Measurements from ENCODE around the gene KCTD21. TPM values are rescaled to one million over a fixed set of nuclear protein-coding genes. Genes with fewer than 3 reads are reported as not detected.

KCTD21 gene
- total and polyA plus RNA-seq, 10 of the 15 experiments (the other 5 are each of a cell fraction or from before 2014, with no cell fraction given) = 0.63 to 5.4 (median 3.6) TPM

- RAD21 ChIA-PET (ENCODE audit: unreplicated experiment) = interaction anchor here (0.7 kb wide), 1 partner anchor 240 kb away, joined by 3 read pairs; no protein-coding TSS in a partner anchor
- no peak overlapping the region for H3K27ac ChIP-seq (ENCODE audit: control insufficient read depth, insufficient read depth)
- CTCF ChIA-PET = interaction anchor here (0.7 kb wide), 1 partner anchor 10 kb away, joined by 3 read pairs; no protein-coding TSS in a partner anchor
Observed at GRCh38 chr11:78127403-78127802, 61.0 kb downstream of the KCTD21 start.

More at GRCh38 chr11:78127403-78127802, 61.0 kb downstream of the KCTD21 start:
- WGBS (ENCODE audit: insufficient coverage, insufficient replicate concordance, low lambda C conversion rate, missing lambda C conversion rate) = 92% methylated on average over 2 of the region's 3 CpGs
- ATAC-seq (no peak), DNase-seq (ENCODE audit: low read depth, low spot score) (no peak), FAIRE-seq (no peak)
- Histone ChIP-seq H3K9me3 (replicated peaks; ENCODE audit: control insufficient read depth, insufficient read depth, low read length) (no peaks in the 10 kb centered on the region), H3K27me3 (replicated peaks in 1 of 2; ENCODE audit: control insufficient read depth in 2 of 2, insufficient read depth in 2 of 2, low read length in 1 of 2) (no peaks in the 10 kb centered on the region), H2AFZ (ENCODE audit: control insufficient read depth, low read depth, low read length) (no peak overlapping the region), H3K9ac (ENCODE audit: control insufficient read depth, insufficient read depth, low read length) (no peak overlapping the region), H3K36me3 (ENCODE audit: control insufficient read depth in 2 of 2, insufficient read depth in 2 of 2, low read length in 1 of 2) (no peaks in the 10 kb centered on the region; a peak in 1 of 4 replicates), H3K4me3 (no peak overlapping the region), H4K20me1 (ENCODE audit: control insufficient read depth, insufficient read depth) (no peaks in the 10 kb centered on the region), H3K4me1 (ENCODE audit: control insufficient read depth, insufficient read depth, low read length) (no peaks in the 10 kb centered on the region), H3K79me2 (ENCODE audit: control insufficient read depth, insufficient read depth, low read length) (no peaks in the 10 kb centered on the region), H3K4me2 (ENCODE audit: control insufficient read depth, insufficient read depth) (no peak overlapping the region)
- ChIA-PET SMC1A (ENCODE audit: uncharacterized antibody, unreplicated experiment) (interaction anchor here (0.6 kb wide), 1 partner anchor 256 kb away, joined by 3 read pairs; no protein-coding TSS in a partner anchor), POLR2A (no interaction called here)
- BruUV-seq (replicated peaks) = no TSS peak
- intact Hi-C loops (cut with micrococcal nuclease; ENCODE audit: unreplicated experiment) = no loop called here
- TF ChIP-seq RCOR1 (conservative IDR thresholded peaks at IDR 0.05; ENCODE audit: low read depth, low read length) = no peak
- no peak for TF ChIP-seq BACH1 (IDR thresholded peaks at IDR 0.05; ENCODE audit: borderline replicate concordance)
- TF ChIP-seq RUNX3 (IDR thresholded peaks at IDR 0.05; ENCODE audit: low read length) = no peak
- TF ChIP-seq ZSCAN29 (IDR thresholded peaks at IDR 0.05) = no peak
- TF ChIP-seq, protein P1, sequence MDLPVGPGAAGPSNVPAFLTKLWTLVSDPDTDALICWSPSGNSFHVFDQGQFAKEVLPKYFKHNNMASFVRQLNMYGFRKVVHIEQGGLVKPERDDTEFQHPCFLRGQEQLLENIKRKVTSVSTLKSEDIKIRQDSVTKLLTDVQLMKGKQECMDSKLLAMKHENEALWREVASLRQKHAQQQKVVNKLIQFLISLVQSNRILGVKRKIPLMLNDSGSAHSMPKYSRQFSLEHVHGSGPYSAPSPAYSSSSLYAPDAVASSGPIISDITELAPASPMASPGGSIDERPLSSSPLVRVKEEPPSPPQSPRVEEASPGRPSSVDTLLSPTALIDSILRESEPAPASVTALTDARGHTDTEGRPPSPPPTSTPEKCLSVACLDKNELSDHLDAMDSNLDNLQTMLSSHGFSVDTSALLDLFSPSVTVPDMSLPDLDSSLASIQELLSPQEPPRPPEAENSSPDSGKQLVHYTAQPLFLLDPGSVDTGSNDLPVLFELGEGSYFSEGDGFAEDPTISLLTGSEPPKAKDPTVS (IDR thresholded peaks at IDR 0.05; ENCODE audit: low read depth, low read length) = no peak
- no peak for TF ChIP-seq TBL1XR1 (IDR thresholded peaks at IDR 0.05; ENCODE audit: low read depth, low read length)
- TF ChIP-seq FOS (IDR thresholded peaks at IDR 0.05; ENCODE audit: borderline replicate concordance, extremely low read depth, insufficient read length) = no peak
- TF ChIP-seq CHD2 (IDR thresholded peaks at IDR 0.05; ENCODE audit: borderline replicate concordance, low read depth, low read length) = no peak
- no peak for TF ChIP-seq ZNF24 (IDR thresholded peaks at IDR 0.05)
- TF ChIP-seq, protein P2, sequence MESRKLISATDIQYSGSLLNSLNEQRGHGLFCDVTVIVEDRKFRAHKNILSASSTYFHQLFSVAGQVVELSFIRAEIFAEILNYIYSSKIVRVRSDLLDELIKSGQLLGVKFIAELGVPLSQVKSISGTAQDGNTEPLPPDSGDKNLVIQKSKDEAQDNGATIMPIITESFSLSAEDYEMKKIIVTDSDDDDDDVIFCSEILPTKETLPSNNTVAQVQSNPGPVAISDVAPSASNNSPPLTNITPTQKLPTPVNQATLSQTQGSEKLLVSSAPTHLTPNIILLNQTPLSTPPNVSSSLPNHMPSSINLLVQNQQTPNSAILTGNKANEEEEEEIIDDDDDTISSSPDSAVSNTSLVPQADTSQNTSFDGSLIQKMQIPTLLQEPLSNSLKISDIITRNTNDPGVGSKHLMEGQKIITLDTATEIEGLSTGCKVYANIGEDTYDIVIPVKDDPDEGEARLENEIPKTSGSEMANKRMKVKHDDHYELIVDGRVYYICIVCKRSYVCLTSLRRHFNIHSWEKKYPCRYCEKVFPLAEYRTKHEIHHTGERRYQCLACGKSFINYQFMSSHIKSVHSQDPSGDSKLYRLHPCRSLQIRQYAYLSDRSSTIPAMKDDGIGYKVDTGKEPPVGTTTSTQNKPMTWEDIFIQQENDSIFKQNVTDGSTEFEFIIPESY (IDR thresholded peaks at IDR 0.05) = no peak
- TF ChIP-seq SRF (IDR thresholded peaks at IDR 0.05; ENCODE audit: low read depth in 2 of 2, low read length in 2 of 2) = no peak
- no peak for TF ChIP-seq CHD1 (IDR thresholded peaks at IDR 0.05; ENCODE audit: low read depth, low read length)
- in situ Hi-C loops (cut with MboI) = no loop called here

Small RNA genes lying within 50 kb of the gene (small RNA-seq; reads per million reads assigned to genes)
- gene RNU6-126P = not detected

Other genes starting within 250 kb of the KCTD21 start
- gene INTS4, start 194.0 kb downstream of the KCTD21 start, total RNA-seq (2014; rRNA removed) = 47.7 and 50.5 TPM in 2 replicates
- gene INTS4, start 194.0 kb downstream of the KCTD21 start, total RNA-seq (2014; rRNA removed; fragmentation: Illumina TruSeq; extraction: Trizol) = 40.2 and 44.4 TPM in 2 replicates
- gene INTS4, start 194.0 kb downstream of the KCTD21 start, total RNA-seq (2021) = 36.6 and 39.4 TPM in 2 replicates
- gene INTS4, start 194.0 kb downstream of the KCTD21 start, polyA plus RNA-seq (2011; rRNA removed) = 48.1 and 49.5 TPM in 2 replicates
- gene INTS4, start 194.0 kb downstream of the KCTD21 start, polyA plus RNA-seq (2014; fragmentation: Illumina TruSeq; extraction: Trizol) = 38.6 and 42.1 TPM in 2 replicates
- gene INTS4, start 194.0 kb downstream of the KCTD21 start, polyA plus RNA-seq (2014; fragmentation: Nextera tagmentation; extraction: Ambion mirVana) = 10 to 100 TPM; 20.2 to 24.3 TPM
- 39.4 and 39.9 TPM in 2 replicates for gene INTS4, start 194.0 kb downstream of the KCTD21 start, polyA plus RNA-seq (2014; rRNA removed)
- 10 to 100 TPM; 40.1 to 41.1 TPM for gene INTS4, start 194.0 kb downstream of the KCTD21 start, polyA plus RNA-seq (2016; fragmentation: Nextera tagmentation; extraction: Ambion mirVana)
- gene KCTD14, start 165.3 kb downstream of the KCTD21 start, total RNA-seq (2014; rRNA removed) = 0.51 and 0.54 TPM in 2 replicates
- gene KCTD14, start 165.3 kb downstream of the KCTD21 start, total RNA-seq (2014; rRNA removed; fragmentation: Illumina TruSeq; extraction: Trizol) = 0.41 and 0.45 TPM in 2 replicates
- gene KCTD14, start 165.3 kb downstream of the KCTD21 start, total RNA-seq (2021) = 0.38 and 0.43 TPM in 2 replicates
- gene KCTD14, start 165.3 kb downstream of the KCTD21 start, polyA plus RNA-seq (2011; rRNA removed) = 0.04 and 0.19 TPM in 2 replicates
- 0.63 and 0.74 TPM in 2 replicates for gene KCTD14, start 165.3 kb downstream of the KCTD21 start, polyA plus RNA-seq (2014; fragmentation: Illumina TruSeq; extraction: Trizol)
- gene KCTD14, start 165.3 kb downstream of the KCTD21 start, polyA plus RNA-seq (2014; fragmentation: Nextera tagmentation; extraction: Ambion mirVana) = under 1 TPM; 0.11 to 0.42 TPM
- 0.53 and 0.59 TPM in 2 replicates for gene KCTD14, start 165.3 kb downstream of the KCTD21 start, polyA plus RNA-seq (2014; rRNA removed)
- under 1 TPM; 0.54 TPM for gene KCTD14, start 165.3 kb downstream of the KCTD21 start, polyA plus RNA-seq (2016; fragmentation: Nextera tagmentation; extraction: Ambion mirVana)
- not detected in 2 replicates for gene THRSP, start 124.8 kb downstream of the KCTD21 start, total RNA-seq (2014; rRNA removed)
- not detected in 2 replicates for gene THRSP, start 124.8 kb downstream of the KCTD21 start, total RNA-seq (2014; rRNA removed; fragmentation: Illumina TruSeq; extraction: Trizol)
- not detected in 2 replicates for gene THRSP, start 124.8 kb downstream of the KCTD21 start, total RNA-seq (2021)
- not detected in 2 replicates for gene THRSP, start 124.8 kb downstream of the KCTD21 start, polyA plus RNA-seq (2011; rRNA removed)
- not detected in 2 replicates for gene THRSP, start 124.8 kb downstream of the KCTD21 start, polyA plus RNA-seq (2014; fragmentation: Illumina TruSeq; extraction: Trizol)
- gene THRSP, start 124.8 kb downstream of the KCTD21 start, polyA plus RNA-seq (2014; fragmentation: Nextera tagmentation; extraction: Ambion mirVana) = not detected
- gene THRSP, start 124.8 kb downstream of the KCTD21 start, polyA plus RNA-seq (2014; rRNA removed) = not detected in 2 replicates
- gene THRSP, start 124.8 kb downstream of the KCTD21 start, polyA plus RNA-seq (2016; fragmentation: Nextera tagmentation; extraction: Ambion mirVana) = under 1 TPM in 1 of 2 experiments, not detected in 1; 0.18 TPM
- gene NDUFC2, start 108.8 kb downstream of the KCTD21 start, total RNA-seq (2014; rRNA removed) = 145 and 167 TPM in 2 replicates
- 134 and 145 TPM in 2 replicates for gene NDUFC2, start 108.8 kb downstream of the KCTD21 start, total RNA-seq (2014; rRNA removed; fragmentation: Illumina TruSeq; extraction: Trizol)
- gene NDUFC2, start 108.8 kb downstream of the KCTD21 start, total RNA-seq (2021) = 185 and 187 TPM in 2 replicates
- gene NDUFC2, start 108.8 kb downstream of the KCTD21 start, polyA plus RNA-seq (2011; rRNA removed) = 120 and 153 TPM in 2 replicates
- gene NDUFC2, start 108.8 kb downstream of the KCTD21 start, polyA plus RNA-seq (2014; fragmentation: Illumina TruSeq; extraction: Trizol) = 13.1 and 103 TPM in 2 replicates
- 100 to 1,000 TPM; 483 to 529 TPM for gene NDUFC2, start 108.8 kb downstream of the KCTD21 start, polyA plus RNA-seq (2014; fragmentation: Nextera tagmentation; extraction: Ambion mirVana)
- gene NDUFC2, start 108.8 kb downstream of the KCTD21 start, polyA plus RNA-seq (2014; rRNA removed) = 178 and 198 TPM in 2 replicates
- gene NDUFC2, start 108.8 kb downstream of the KCTD21 start, polyA plus RNA-seq (2016; fragmentation: Nextera tagmentation; extraction: Ambion mirVana) = 100 to 1,000 TPM; 409 to 466 TPM
- 56.9 and 75.9 TPM in 2 replicates for gene ALG8, start 49.0 kb downstream of the KCTD21 start, total RNA-seq (2014; rRNA removed)
- gene ALG8, start 49.0 kb downstream of the KCTD21 start, total RNA-seq (2014; rRNA removed; fragmentation: Illumina TruSeq; extraction: Trizol) = 66.1 and 66.9 TPM in 2 replicates
- 48.4 and 50.6 TPM in 2 replicates for gene ALG8, start 49.0 kb downstream of the KCTD21 start, total RNA-seq (2021)
- 59.9 and 75.6 TPM in 2 replicates for gene ALG8, start 49.0 kb downstream of the KCTD21 start, polyA plus RNA-seq (2011; rRNA removed)
- gene ALG8, start 49.0 kb downstream of the KCTD21 start, polyA plus RNA-seq (2014; fragmentation: Illumina TruSeq; extraction: Trizol) = 69.8 and 74.8 TPM in 2 replicates
- 100 to 1,000 TPM in 1 of 2 experiments, 10 to 100 TPM in 1; 79.1 to 105 TPM for gene ALG8, start 49.0 kb downstream of the KCTD21 start, polyA plus RNA-seq (2014; fragmentation: Nextera tagmentation; extraction: Ambion mirVana)
- gene ALG8, start 49.0 kb downstream of the KCTD21 start, polyA plus RNA-seq (2014; rRNA removed) = 45.7 TPM in 2 replicates
- 10 to 100 TPM; 88.1 to 88.6 TPM for gene ALG8, start 49.0 kb downstream of the KCTD21 start, polyA plus RNA-seq (2016; fragmentation: Nextera tagmentation; extraction: Ambion mirVana)
- 2.9 and 3.9 TPM in 2 replicates for gene USP35, start 293 bp upstream of the KCTD21 start, total RNA-seq (2014; rRNA removed)
- gene USP35, start 293 bp upstream of the KCTD21 start, total RNA-seq (2014; rRNA removed; fragmentation: Illumina TruSeq; extraction: Trizol) = 2.3 and 3.1 TPM in 2 replicates
- gene USP35, start 293 bp upstream of the KCTD21 start, total RNA-seq (2021) = 5.6 and 6.4 TPM in 2 replicates
- 2.7 and 3.4 TPM in 2 replicates for gene USP35, start 293 bp upstream of the KCTD21 start, polyA plus RNA-seq (2011; rRNA removed)
- 1.7 and 2.5 TPM in 2 replicates for gene USP35, start 293 bp upstream of the KCTD21 start, polyA plus RNA-seq (2014; fragmentation: Illumina TruSeq; extraction: Trizol)
- gene USP35, start 293 bp upstream of the KCTD21 start, polyA plus RNA-seq (2014; fragmentation: Nextera tagmentation; extraction: Ambion mirVana) = under 1 TPM in 1 of 2 experiments, not detected in 1; 0.13 TPM
- gene USP35, start 293 bp upstream of the KCTD21 start, polyA plus RNA-seq (2014; rRNA removed) = 5.3 and 5.5 TPM in 2 replicates
- gene USP35, start 293 bp upstream of the KCTD21 start, polyA plus RNA-seq (2016; fragmentation: Nextera tagmentation; extraction: Ambion mirVana) = under 1 TPM; 0.28 to 0.68 TPM
- 4.8 and 5.7 TPM in 2 replicates for gene GAB2, start 229.2 kb upstream of the KCTD21 start, total RNA-seq (2014; rRNA removed)
- gene GAB2, start 229.2 kb upstream of the KCTD21 start, total RNA-seq (2014; rRNA removed; fragmentation: Illumina TruSeq; extraction: Trizol) = 5.7 and 6.4 TPM in 2 replicates
- 12.0 and 12.6 TPM in 2 replicates for gene GAB2, start 229.2 kb upstream of the KCTD21 start, total RNA-seq (2021)
- 0.24 and 0.69 TPM in 2 replicates for gene GAB2, start 229.2 kb upstream of the KCTD21 start, polyA plus RNA-seq (2011; rRNA removed)
- 7.9 and 8.7 TPM in 2 replicates for gene GAB2, start 229.2 kb upstream of the KCTD21 start, polyA plus RNA-seq (2014; fragmentation: Illumina TruSeq; extraction: Trizol)
- gene GAB2, start 229.2 kb upstream of the KCTD21 start, polyA plus RNA-seq (2014; fragmentation: Nextera tagmentation; extraction: Ambion mirVana) = 1 to 10 TPM; 1.1 to 2.1 TPM
- 5.0 and 5.2 TPM in 2 replicates for gene GAB2, start 229.2 kb upstream of the KCTD21 start, polyA plus RNA-seq (2014; rRNA removed)
- gene GAB2, start 229.2 kb upstream of the KCTD21 start, polyA plus RNA-seq (2016; fragmentation: Nextera tagmentation; extraction: Ambion mirVana) = 1 to 10 TPM; 1.6 to 2.8 TPM

Data from GM12878 (cell line).